ENCODE results near the gene PLCE1.

GRCh38 chr10:94012834-94013233 lies 19.1 kb downstream of the PLCE1 start:
- TF ChIP-seq ZNF274 (IDR thresholded peaks at IDR 0.05; ENCODE audit: borderline replicate concordance, extremely low read depth, low read length) (no peak), POLR2A (IDR thresholded peaks at IDR 0.05; ENCODE audit: control extremely low read depth in 1 of 2, low read depth in 2 of 2, low read length in 2 of 2) (no peak), EZH2 (IDR thresholded peaks at IDR 0.05; ENCODE audit: low read depth, low read length, severe bottlenecking) (no peak), EP300 (IDR thresholded peaks at IDR 0.05; ENCODE audit: borderline replicate concordance in 1 of 2, low read depth in 2 of 2, low read length in 2 of 2) (no peak), RBBP5 (IDR thresholded peaks at IDR 0.05; ENCODE audit: borderline replicate concordance, low read depth, low read length) (no peak), POLR2AphosphoS5 (IDR thresholded peaks at IDR 0.05; ENCODE audit: low read depth, low read length) (no peak), YY1 (IDR thresholded peaks at IDR 0.05; ENCODE audit: low read depth, low read length) (no peak), MAX (IDR thresholded peaks at IDR 0.05) (no peak), EGR1 (IDR thresholded peaks at IDR 0.05; ENCODE audit: borderline replicate concordance, low read depth, low read length) (no peak), TAF1 (IDR thresholded peaks at IDR 0.05; ENCODE audit: low read depth, low read length) (no peak), SIN3A (conservative IDR thresholded peaks at IDR 0.05 in 1 of 2, IDR thresholded peaks at IDR 0.05 in 1 of 2; ENCODE audit: low read depth in 1 of 2, low read length in 2 of 2) (no peak)
- TF ChIP-seq, protein P1, sequence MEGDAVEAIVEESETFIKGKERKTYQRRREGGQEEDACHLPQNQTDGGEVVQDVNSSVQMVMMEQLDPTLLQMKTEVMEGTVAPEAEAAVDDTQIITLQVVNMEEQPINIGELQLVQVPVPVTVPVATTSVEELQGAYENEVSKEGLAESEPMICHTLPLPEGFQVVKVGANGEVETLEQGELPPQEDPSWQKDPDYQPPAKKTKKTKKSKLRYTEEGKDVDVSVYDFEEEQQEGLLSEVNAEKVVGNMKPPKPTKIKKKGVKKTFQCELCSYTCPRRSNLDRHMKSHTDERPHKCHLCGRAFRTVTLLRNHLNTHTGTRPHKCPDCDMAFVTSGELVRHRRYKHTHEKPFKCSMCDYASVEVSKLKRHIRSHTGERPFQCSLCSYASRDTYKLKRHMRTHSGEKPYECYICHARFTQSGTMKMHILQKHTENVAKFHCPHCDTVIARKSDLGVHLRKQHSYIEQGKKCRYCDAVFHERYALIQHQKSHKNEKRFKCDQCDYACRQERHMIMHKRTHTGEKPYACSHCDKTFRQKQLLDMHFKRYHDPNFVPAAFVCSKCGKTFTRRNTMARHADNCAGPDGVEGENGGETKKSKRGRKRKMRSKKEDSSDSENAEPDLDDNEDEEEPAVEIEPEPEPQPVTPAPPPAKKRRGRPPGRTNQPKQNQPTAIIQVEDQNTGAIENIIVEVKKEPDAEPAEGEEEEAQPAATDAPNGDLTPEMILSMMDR (IDR thresholded peaks at IDR 0.05; ENCODE audit: control extremely low read depth in 1 of 3, insufficient read depth in 1 of 3, low read depth in 1 of 3, low read length in 3 of 3): no peak
- TF ChIP-seq, protein P2, sequence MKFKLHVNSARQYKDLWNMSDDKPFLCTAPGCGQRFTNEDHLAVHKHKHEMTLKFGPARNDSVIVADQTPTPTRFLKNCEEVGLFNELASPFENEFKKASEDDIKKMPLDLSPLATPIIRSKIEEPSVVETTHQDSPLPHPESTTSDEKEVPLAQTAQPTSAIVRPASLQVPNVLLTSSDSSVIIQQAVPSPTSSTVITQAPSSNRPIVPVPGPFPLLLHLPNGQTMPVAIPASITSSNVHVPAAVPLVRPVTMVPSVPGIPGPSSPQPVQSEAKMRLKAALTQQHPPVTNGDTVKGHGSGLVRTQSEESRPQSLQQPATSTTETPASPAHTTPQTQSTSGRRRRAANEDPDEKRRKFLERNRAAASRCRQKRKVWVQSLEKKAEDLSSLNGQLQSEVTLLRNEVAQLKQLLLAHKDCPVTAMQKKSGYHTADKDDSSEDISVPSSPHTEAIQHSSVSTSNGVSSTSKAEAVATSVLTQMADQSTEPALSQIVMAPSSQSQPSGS (IDR thresholded peaks at IDR 0.05; ENCODE audit: low read length): no peak
- TF ChIP-seq, protein P3, sequence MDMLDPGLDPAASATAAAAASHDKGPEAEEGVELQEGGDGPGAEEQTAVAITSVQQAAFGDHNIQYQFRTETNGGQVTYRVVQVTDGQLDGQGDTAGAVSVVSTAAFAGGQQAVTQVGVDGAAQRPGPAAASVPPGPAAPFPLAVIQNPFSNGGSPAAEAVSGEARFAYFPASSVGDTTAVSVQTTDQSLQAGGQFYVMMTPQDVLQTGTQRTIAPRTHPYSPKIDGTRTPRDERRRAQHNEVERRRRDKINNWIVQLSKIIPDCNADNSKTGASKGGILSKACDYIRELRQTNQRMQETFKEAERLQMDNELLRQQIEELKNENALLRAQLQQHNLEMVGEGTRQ (IDR thresholded peaks at IDR 0.05; ENCODE audit: low read length): no peak

Data from H1 (cell line).